Stimulated activated CD4-positive, alpha-beta T cell treated with anti-CD3 and anti-CD28 coated beads, TNF-alpha, amount 100 ng/mL, for 1 hour (primary cell): ENCODE results near the gene SNAP25.

Source experiments
- DNase-seq, 3 donors: peaks; one replicate each; pipeline ENCODE4 v3.0.0-alpha.2; 2020; ENCODE audit warnings: low read depth in 3 of 3, low spot score in 1 of 3

The SNAP25 gene

GRCh38 chr20:10261702-10262101 is 43.1 kb downstream of the SNAP25 start:
- no peak for DNase-seq

GRCh38 chr20:10263385-10264165 is 44.9 kb downstream of the SNAP25 start:
- DNase-seq: no peak

- DNase-seq: no peak
Measured at GRCh38 chr20:10264166-10264558, 45.5 kb downstream of the SNAP25 start.

GRCh38 chr20:10268636-10269035 is 50.0 kb downstream of the SNAP25 start:
- no peak for DNase-seq

- DNase-seq: no peak
Measured at GRCh38 chr20:10270630-10271029, 52.0 kb downstream of the SNAP25 start.

- no peak for DNase-seq
Measured at GRCh38 chr20:10271494-10272219, 53.0 kb downstream of the SNAP25 start.

GRCh38 chr20:10276878-10277580 is 58.4 kb downstream of the SNAP25 start:
- no peak for DNase-seq

- DNase-seq: no peak
Measured at GRCh38 chr20:10277616-10278015, 59.0 kb downstream of the SNAP25 start.

- DNase-seq: no peak
Measured at GRCh38 chr20:10278412-10278811, 59.8 kb downstream of the SNAP25 start.

GRCh38 chr20:10280018-10280908 is 61.6 kb downstream of the SNAP25 start:
- DNase-seq: no peak

- no peak for DNase-seq
Measured at GRCh38 chr20:10281911-10282310, 63.3 kb downstream of the SNAP25 start.

- no peak for DNase-seq
Measured at GRCh38 chr20:10282979-10283456, 64.4 kb downstream of the SNAP25 start.

- no peak for DNase-seq
Measured at GRCh38 chr20:10286356-10286755, 67.7 kb downstream of the SNAP25 start.

- DNase-seq: no peak
Measured at GRCh38 chr20:10288421-10288820, 69.8 kb downstream of the SNAP25 start.

- no peak for DNase-seq
Measured at GRCh38 chr20:10288954-10289646, 70.5 kb downstream of the SNAP25 start.

- DNase-seq: no peak
Measured at GRCh38 chr20:10291568-10292248, 73.1 kb downstream of the SNAP25 start.

GRCh38 chr20:10297223-10297622 is 78.6 kb downstream of the SNAP25 start:
- DNase-seq: no peak

- no peak for DNase-seq
Measured at GRCh38 chr20:10297684-10298240, 79.1 kb downstream of the SNAP25 start.
